Astrocyte (in vitro differentiated cells and primary cell): ENCODE results near the gene TMEM225B. TPM values are rescaled to one million over a fixed set of nuclear protein-coding genes. Genes with fewer than 3 reads are reported as not detected.
"Not testable (repeated sequence)": the region's sequence is repeated elsewhere in the genome, so short reads cannot be mapped to it uniquely, and the experiment has no call there.

Experiments used
- DNase-seq: peaks from one replicate; pipeline ENCODE4 v3.0.0-alpha.2; 2010; ENCODE audit warnings: low read depth
- FAIRE-seq: peaks from 2 replicates; lab custom pipeline; 2011; peaks lifted over from hg19 to GRCh38; lab: Jason Lieb, UNC
- H2AFZ ChIP-seq: 2 replicates; pipeline ENCODE4 v1.6.0; 2012; ENCODE audit warnings: low read depth, low read length, inconsistent platforms
- H3K27ac ChIP-seq: 2 replicates; pipeline ENCODE4 v1.5.1; 2011; ENCODE audit warnings: low read depth, low read length, inconsistent platforms
- H3K27me3 ChIP-seq: 2 replicates; pipeline ENCODE4 v1.6.0; 2011; ENCODE audit warnings: low read length, inconsistent platforms; ENCODE audit not compliant: insufficient read depth
- H3K36me3 ChIP-seq: 2 replicates; pipeline ENCODE4 v1.5.1; 2011; ENCODE audit warnings: low read length, inconsistent platforms; ENCODE audit not compliant: insufficient read depth
- H3K4me1 ChIP-seq: 2 replicates; pipeline ENCODE4 v1.5.1; 2011; ENCODE audit warnings: low read length, inconsistent platforms; ENCODE audit not compliant: insufficient read depth
- H3K4me2 ChIP-seq: 2 replicates; pipeline ENCODE4 v1.6.0; 2012; ENCODE audit warnings: low read length, inconsistent platforms
- H3K4me3 ChIP-seq: 2 replicates; pipeline ENCODE4 v1.5.1; 2011; ENCODE audit warnings: low read depth, mild to moderate bottlenecking, low read length, inconsistent platforms; ENCODE audit not compliant: insufficient read depth
- H3K79me2 ChIP-seq: 2 replicates; pipeline ENCODE4 v1.6.0; 2012; ENCODE audit warnings: mild to moderate bottlenecking, low read length, inconsistent platforms; ENCODE audit not compliant: insufficient read depth
- H3K9ac ChIP-seq: 2 replicates; pipeline ENCODE4 v1.6.0; 2012; ENCODE audit warnings: mild to moderate bottlenecking, low read length, inconsistent platforms
- H3K9me3 ChIP-seq: 2 replicates; pipeline ENCODE4 v1.5.1; 2012; ENCODE audit warnings: low read depth, mild to moderate bottlenecking, low read length, inconsistent platforms; ENCODE audit not compliant: insufficient read depth
- H4K20me1 ChIP-seq: 2 replicates; pipeline ENCODE4 v1.6.0; 2012; ENCODE audit warnings: low read length, inconsistent platforms; ENCODE audit not compliant: insufficient read depth
- H3K27ac Mint-ChIP-seq: one replicate; pipeline ENCODE4 v1.8.0; 2021; ENCODE audit warnings: mild to moderate bottlenecking, mixed read lengths; ENCODE audit not compliant: unreplicated experiment
- H3K27me3 Mint-ChIP-seq: one replicate; pipeline ENCODE4 v1.8.0; 2021; ENCODE audit warnings: low read depth, mixed read lengths; ENCODE audit not compliant: unreplicated experiment
- H3K36me3 Mint-ChIP-seq: one replicate; pipeline ENCODE4 v1.8.0; 2021; ENCODE audit warnings: low read depth, mixed read lengths; ENCODE audit not compliant: unreplicated experiment
- H3K4me1 Mint-ChIP-seq: one replicate; pipeline ENCODE4 v1.8.0; 2021; ENCODE audit warnings: low read depth, mixed read lengths; ENCODE audit not compliant: unreplicated experiment
- H3K4me3 Mint-ChIP-seq: one replicate; pipeline ENCODE4 v1.8.0; 2021; ENCODE audit warnings: mild to moderate bottlenecking, moderate library complexity, mixed read lengths; ENCODE audit not compliant: unreplicated experiment
- H3K9me3 Mint-ChIP-seq: one replicate; pipeline ENCODE4 v1.8.0; 2021; ENCODE audit warnings: mild to moderate bottlenecking, mixed read lengths; ENCODE audit not compliant: unreplicated experiment
- EZH2 ChIP-seq: IDR thresholded peaks from 2 replicates; pipeline ENCODE4 v1.6.1; 2012; ENCODE audit warnings: mild to moderate bottlenecking, low read length, inconsistent platforms; ENCODE audit not compliant: insufficient read depth
- total RNA-seq: library from RNA; stranded (reverse); gene quantifications from 2 replicates; pipeline ENCODE4 v1.2.1, GENCODE V29; 2021
- TF ChIP-seq, protein P1 (sequence below): IDR thresholded peaks from 2 replicates; pipeline ENCODE4 v1.5.1; 2011; ENCODE audit warnings: low read depth, mild to moderate bottlenecking, inconsistent platforms, low read length, moderate library complexity; ENCODE audit not compliant: insufficient read depth

Gene TMEM225B
- total RNA-seq, 1 donor from 2014 or later = 0.23 TPM

DNA sequence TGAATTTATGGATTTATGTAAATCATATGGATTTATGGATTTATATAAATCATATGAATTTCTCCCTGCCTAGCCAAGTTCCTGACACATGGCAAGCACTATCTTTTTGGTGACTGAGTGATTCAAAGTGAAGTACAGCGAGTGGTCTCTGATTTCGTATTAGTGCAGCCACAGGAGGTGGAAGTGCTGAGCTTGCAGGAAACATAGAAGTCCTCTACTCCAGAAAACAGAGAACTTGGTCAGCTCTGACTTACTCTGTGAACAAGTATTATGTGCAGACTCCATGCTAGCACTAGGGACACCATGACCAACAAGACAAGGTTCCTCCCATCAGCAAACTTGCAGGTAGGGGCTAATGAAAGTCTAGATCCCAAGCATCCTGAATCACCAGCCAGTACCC is 53.2 kb downstream of the TMEM225B start:
- no peaks in the 10 kb centered on the region for H3K9me3 ChIP-seq
- H3K79me2 ChIP-seq = no peaks in the 10 kb centered on the region
- FAIRE-seq = no peak
- H3K9me3 Mint-ChIP-seq = no peaks in the 10 kb centered on the region
- no peak for DNase-seq
- no peak overlapping the region for H3K4me3 ChIP-seq
- H3K27ac ChIP-seq = no peak overlapping the region
- H3K27me3 Mint-ChIP-seq = no peaks in the 10 kb centered on the region
- peaks cover 3% of the 10 kb centered on the region for H3K4me1 Mint-ChIP-seq
- H3K9ac ChIP-seq = no peak overlapping the region
- TF ChIP-seq, protein P1, sequence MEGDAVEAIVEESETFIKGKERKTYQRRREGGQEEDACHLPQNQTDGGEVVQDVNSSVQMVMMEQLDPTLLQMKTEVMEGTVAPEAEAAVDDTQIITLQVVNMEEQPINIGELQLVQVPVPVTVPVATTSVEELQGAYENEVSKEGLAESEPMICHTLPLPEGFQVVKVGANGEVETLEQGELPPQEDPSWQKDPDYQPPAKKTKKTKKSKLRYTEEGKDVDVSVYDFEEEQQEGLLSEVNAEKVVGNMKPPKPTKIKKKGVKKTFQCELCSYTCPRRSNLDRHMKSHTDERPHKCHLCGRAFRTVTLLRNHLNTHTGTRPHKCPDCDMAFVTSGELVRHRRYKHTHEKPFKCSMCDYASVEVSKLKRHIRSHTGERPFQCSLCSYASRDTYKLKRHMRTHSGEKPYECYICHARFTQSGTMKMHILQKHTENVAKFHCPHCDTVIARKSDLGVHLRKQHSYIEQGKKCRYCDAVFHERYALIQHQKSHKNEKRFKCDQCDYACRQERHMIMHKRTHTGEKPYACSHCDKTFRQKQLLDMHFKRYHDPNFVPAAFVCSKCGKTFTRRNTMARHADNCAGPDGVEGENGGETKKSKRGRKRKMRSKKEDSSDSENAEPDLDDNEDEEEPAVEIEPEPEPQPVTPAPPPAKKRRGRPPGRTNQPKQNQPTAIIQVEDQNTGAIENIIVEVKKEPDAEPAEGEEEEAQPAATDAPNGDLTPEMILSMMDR = no peak
- TF ChIP-seq EZH2 = no peak
- no peak overlapping the region for H3K4me3 Mint-ChIP-seq
- no peak overlapping the region for H2AFZ ChIP-seq
- H3K36me3 ChIP-seq = no peaks in the 10 kb centered on the region
- H3K36me3 Mint-ChIP-seq = peaks cover 4% of the 10 kb centered on the region
- no peaks in the 10 kb centered on the region for H3K27me3 ChIP-seq
- H3K27ac Mint-ChIP-seq = no peak overlapping the region
- H3K4me1 ChIP-seq = no peaks in the 10 kb centered on the region
- no peaks in the 10 kb centered on the region for H4K20me1 ChIP-seq
- H3K4me2 ChIP-seq = no peak overlapping the region

DNA sequence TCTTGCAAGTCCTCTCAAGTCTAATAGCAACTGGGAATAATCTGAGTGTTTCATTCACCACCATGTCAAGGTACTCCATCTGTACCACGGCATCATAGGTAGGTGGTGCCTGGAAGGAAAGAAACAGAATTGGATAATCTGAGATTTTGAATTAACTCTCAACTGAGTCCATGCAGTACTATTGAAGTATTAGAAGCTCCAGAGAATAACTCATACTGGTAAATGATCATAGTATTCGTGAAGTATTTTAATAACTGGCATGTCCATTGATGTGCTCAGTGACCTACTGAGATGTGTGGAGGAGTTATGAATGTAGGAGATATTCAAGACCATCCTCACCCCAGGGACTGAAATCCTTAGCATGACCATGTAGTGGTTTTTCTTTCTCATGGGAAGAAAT is 54.6 kb downstream of the TMEM225B start:
- no peaks in the 10 kb centered on the region for H3K9me3 Mint-ChIP-seq
- peaks cover 4% of the 10 kb centered on the region for H3K36me3 Mint-ChIP-seq
- no peak overlapping the region for H3K4me3 ChIP-seq
- H3K4me1 ChIP-seq = no peaks in the 10 kb centered on the region
- no peak overlapping the region for H3K27ac Mint-ChIP-seq
- H3K79me2 ChIP-seq = no peaks in the 10 kb centered on the region
- no peak overlapping the region for H3K27ac ChIP-seq
- H4K20me1 ChIP-seq = no peaks in the 10 kb centered on the region
- no peak overlapping the region for H2AFZ ChIP-seq
- H3K4me3 Mint-ChIP-seq = no peak overlapping the region
- H3K4me1 Mint-ChIP-seq = peaks cover 3% of the 10 kb centered on the region
- H3K36me3 ChIP-seq = no peaks in the 10 kb centered on the region
- TF ChIP-seq EZH2 = no peak
- TF ChIP-seq, protein P1 = no peak
- no peak overlapping the region for H3K4me2 ChIP-seq
- H3K27me3 ChIP-seq = no peaks in the 10 kb centered on the region
- DNase-seq = no peak
- no peaks in the 10 kb centered on the region for H3K9me3 ChIP-seq
- no peak for FAIRE-seq
- H3K9ac ChIP-seq = no peak overlapping the region
- H3K27me3 Mint-ChIP-seq = no peaks in the 10 kb centered on the region

DNA sequence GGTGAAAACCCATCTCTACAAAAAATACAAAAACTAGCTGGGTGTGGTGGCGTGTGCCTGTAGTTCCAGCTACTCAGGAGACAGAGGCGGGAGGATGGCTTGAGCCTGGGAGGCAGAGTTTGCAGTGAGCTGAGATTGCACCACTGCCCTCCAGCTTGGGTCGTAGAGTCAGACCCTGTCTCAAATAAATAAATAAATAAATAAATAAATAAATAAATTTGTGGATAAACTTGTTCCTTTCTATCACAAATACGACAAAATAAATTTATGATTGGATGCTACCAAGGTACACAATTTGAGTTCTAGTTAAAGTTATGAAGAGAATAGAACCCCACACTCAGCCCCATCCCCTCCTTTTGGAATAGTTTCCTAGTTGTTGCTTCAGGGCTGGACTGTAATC is 55.2 kb downstream of the TMEM225B start:
- not testable (repeated sequence) for H3K4me2 ChIP-seq, H3K36me3 ChIP-seq, H4K20me1 ChIP-seq, H3K9ac ChIP-seq, H3K27ac ChIP-seq, DNase-seq, H3K36me3 Mint-ChIP-seq, H2AFZ ChIP-seq, H3K27ac Mint-ChIP-seq, H3K27me3 ChIP-seq, H3K9me3 Mint-ChIP-seq, FAIRE-seq, H3K4me3 ChIP-seq, H3K4me1 ChIP-seq, H3K27me3 Mint-ChIP-seq, H3K79me2 ChIP-seq, H3K9me3 ChIP-seq, H3K4me3 Mint-ChIP-seq, H3K4me1 Mint-ChIP-seq
